CD1c-positive myeloid dendritic cell (primary cell): ENCODE data around the gene RHPN2.
"Not testable (repeated sequence)": the region's sequence is repeated elsewhere in the genome, so short reads cannot be mapped to it uniquely, and the experiment has no call there.

Experiments used
- DNase-seq: peaks from one replicate; pipeline ENCODE4 v3.0.0-alpha.2; 2016; ENCODE audit errors: extremely low spot score

RHPN2 gene

GRCh38 chr19:33066543-33066942 lies 1.9 kb upstream of the RHPN2 start:
- no peak for DNase-seq

- DNase-seq: no peak
These were observed 263 bp downstream of the RHPN2 start for GRCh38 chr19:33064458-33064791.

- DNase-seq: no peak
These were observed 783 bp downstream of the RHPN2 start for GRCh38 chr19:33063753-33064457.

- DNase-seq: peak; percentile 17
These were observed 1.3 kb downstream of the RHPN2 start for GRCh38 chr19:33063356-33063752.

- no peak for DNase-seq
These were observed 1.8 kb downstream of the RHPN2 start for GRCh38 chr19:33062902-33063301.

- no peak for DNase-seq
These were observed 4.1 kb downstream of the RHPN2 start for GRCh38 chr19:33060586-33060985.

- no peak for DNase-seq
These were observed 9.0 kb downstream of the RHPN2 start for GRCh38 chr19:33055718-33056117.

GRCh38 chr19:33054623-33055022 lies 10.1 kb downstream of the RHPN2 start:
- DNase-seq: no peak

- no peak for DNase-seq
These were observed 12.2 kb downstream of the RHPN2 start for GRCh38 chr19:33052352-33052972.

GRCh38 chr19:33050110-33050509 lies 14.6 kb downstream of the RHPN2 start:
- no peak for DNase-seq

GRCh38 chr19:33048806-33049676 lies 15.6 kb downstream of the RHPN2 start:
- DNase-seq: no peak

GRCh38 chr19:33047422-33047821 lies 17.3 kb downstream of the RHPN2 start:
- no peak for DNase-seq

GRCh38 chr19:33041828-33042160 lies 22.9 kb downstream of the RHPN2 start:
- DNase-seq: not testable (repeated sequence)

GRCh38 chr19:33040994-33041827 lies 23.5 kb downstream of the RHPN2 start:
- no peak for DNase-seq

GRCh38 chr19:33039815-33040214 lies 24.9 kb downstream of the RHPN2 start:
- DNase-seq: no peak

GRCh38 chr19:33039108-33039599 lies 25.5 kb downstream of the RHPN2 start:
- no peak for DNase-seq

- not testable (repeated sequence) for DNase-seq
These were observed 27.3 kb downstream of the RHPN2 start for GRCh38 chr19:33037168-33038025.

- DNase-seq: not testable (repeated sequence)
These were observed 28.1 kb downstream of the RHPN2 start for GRCh38 chr19:33036370-33037167.

GRCh38 chr19:33035461-33035860 lies 29.2 kb downstream of the RHPN2 start:
- no peak for DNase-seq

- no peak for DNase-seq
These were observed 32.4 kb downstream of the RHPN2 start for GRCh38 chr19:33032218-33032781.
